Skeletal muscle tissue (tissue), 4 donors: Measurements from ENCODE around the gene NME8. TPM values are rescaled to one million over a fixed set of nuclear protein-coding genes. Genes with fewer than 3 reads are reported as not detected.

Experiments used
- H3K27ac ChIP-seq: one replicate; pipeline ENCODE4 v1.7.0; 2013; ENCODE audit warnings: mild to moderate bottlenecking, low read depth, low read length, inconsistent platforms
- H3K27me3 ChIP-seq, 3 donors: one replicate each; pipeline ENCODE4 v1.7.0; 2013; ENCODE audit warnings: low read length in 3 of 3; ENCODE audit not compliant: control insufficient read depth in 3 of 3, insufficient read depth in 3 of 3
- H3K36me3 ChIP-seq, 3 donors: one replicate each; pipeline ENCODE4 v1.7.0; 2013; ENCODE audit warnings: low read length in 3 of 3; ENCODE audit not compliant: control insufficient read depth in 3 of 3, insufficient read depth in 3 of 3
- H3K4me1 ChIP-seq, 3 donors: one replicate each; pipeline ENCODE4 v1.7.0; 2013; ENCODE audit warnings: low read length in 3 of 3, mild to moderate bottlenecking in 3 of 3; ENCODE audit not compliant: control insufficient read depth in 3 of 3, insufficient read depth in 3 of 3
- H3K4me3 ChIP-seq, 3 donors: one replicate each; pipeline ENCODE4 v1.7.0; 2013; ENCODE audit warnings: low read length in 3 of 3
- H3K9ac ChIP-seq, 3 donors: one replicate each; pipeline ENCODE4 v1.7.0; 2013; ENCODE audit warnings: low read length in 3 of 3, mild to moderate bottlenecking in 3 of 3, moderate library complexity in 2 of 3, low read depth in 1 of 3
- H3K9me3 ChIP-seq, 3 donors: one replicate each; pipeline ENCODE4 v1.7.0; 2013; ENCODE audit warnings: low read length in 3 of 3; ENCODE audit not compliant: control insufficient read depth in 3 of 3
- total RNA-seq: library from RNA; depleted of rRNA; stranded (reverse); fragments of >200 nt; gene quantifications from one replicate; pipeline ENCODE4 v1.2.3, GENCODE V29; 2014
- donor health status: Osteomylitis.

Gene NME8
- total RNA-seq, 1 donor from 2014 or later, result not detected

DNA sequence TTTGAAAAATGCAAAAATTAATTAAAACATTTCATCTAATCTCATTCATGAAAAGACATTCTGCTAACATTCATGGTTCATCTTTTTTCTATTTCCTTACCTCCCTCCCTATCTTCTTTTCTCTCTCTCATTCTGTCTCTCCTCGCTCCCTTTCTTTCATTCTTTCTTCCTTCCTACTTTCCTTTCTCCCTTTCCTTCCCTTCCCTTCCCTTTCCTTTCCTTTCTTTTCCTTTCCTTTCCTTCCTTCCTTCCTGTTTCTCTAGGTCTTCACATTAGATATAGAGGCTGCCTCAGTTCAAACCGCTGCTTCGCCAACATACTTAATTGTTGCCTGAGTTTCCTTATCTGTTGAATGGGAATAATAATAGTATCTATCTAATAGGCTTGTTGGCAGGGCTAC is 46.3 kb downstream of the NME8 start:
- Histone ChIP-seq H3K9me3 (no peaks in the 10 kb centered on the region), H3K27me3 (no peaks in the 10 kb centered on the region), H3K36me3 (no peaks in the 10 kb centered on the region), H3K4me3 (no peak overlapping the region), H3K9ac (no peak overlapping the region), H3K27ac (no peak overlapping the region), H3K4me1 (no peaks in the 10 kb centered on the region)

GRCh38 chr7:37899712-37900247 is 51.4 kb downstream of the NME8 start:
- Histone ChIP-seq H3K36me3 (no peaks in the 10 kb centered on the region), H3K4me1 (peaks cover 7 to 9% (median 8%) of the 10 kb centered on the region in 3 donors), H3K27ac (no peak overlapping the region), H3K9ac (no peak overlapping the region), H3K4me3 (no peak overlapping the region), H3K27me3 (no peaks in the 10 kb centered on the region), H3K9me3 (no peaks in the 10 kb centered on the region)

- H3K4me1 ChIP-seq, result peaks cover 7 to 9% (median 8%) of the 10 kb centered on the region in 3 donors
- H3K9ac ChIP-seq, result no peak overlapping the region
- H3K4me3 ChIP-seq, result no peak overlapping the region
- H3K27ac ChIP-seq, result no peak overlapping the region
- no peaks in the 10 kb centered on the region for H3K9me3 ChIP-seq
- H3K27me3 ChIP-seq, result no peaks in the 10 kb centered on the region
- no peaks in the 10 kb centered on the region for H3K36me3 ChIP-seq
Measured at GRCh38 chr7:37901236-37901827, 52.9 kb downstream of the NME8 start.

DNA sequence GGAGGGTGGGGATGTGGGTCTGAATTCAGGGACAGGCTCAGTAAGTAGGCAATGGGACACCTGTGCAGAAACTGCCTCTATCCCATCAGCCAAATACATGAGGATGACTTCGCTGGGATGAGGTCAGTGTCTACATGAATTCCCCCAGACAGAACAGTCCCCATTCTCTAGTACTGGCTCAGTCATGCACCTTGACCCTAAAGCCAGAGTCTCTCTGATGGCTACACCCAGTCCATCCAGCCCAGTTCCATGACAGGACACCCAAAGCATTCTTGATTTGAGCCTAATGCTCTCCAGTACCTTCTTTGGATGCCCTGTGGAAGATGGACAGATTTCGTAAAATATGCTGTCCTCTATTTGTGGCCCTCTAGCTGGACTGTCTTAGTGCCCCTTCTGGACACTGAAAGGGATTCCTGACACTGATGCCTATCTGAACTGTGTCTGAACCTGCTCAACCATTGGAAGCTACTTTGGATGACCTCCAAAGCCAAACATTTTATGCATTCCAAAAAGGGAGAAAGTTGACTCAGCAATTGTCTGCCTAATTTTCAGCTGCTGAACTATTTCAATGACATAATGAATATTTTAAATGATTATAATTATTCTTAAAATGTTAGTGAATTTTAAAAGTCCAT is 53.6 kb downstream of the NME8 start:
- no peak overlapping the region for H3K27ac ChIP-seq
- H3K36me3 ChIP-seq, result no peaks in the 10 kb centered on the region
- H3K9me3 ChIP-seq, result no peaks in the 10 kb centered on the region
- H3K4me3 ChIP-seq, result no peak overlapping the region
- H3K9ac ChIP-seq, result no peak overlapping the region
- peaks cover 7 to 9% (median 8%) of the 10 kb centered on the region in 3 donors for H3K4me1 ChIP-seq
- no peaks in the 10 kb centered on the region for H3K27me3 ChIP-seq

DNA sequence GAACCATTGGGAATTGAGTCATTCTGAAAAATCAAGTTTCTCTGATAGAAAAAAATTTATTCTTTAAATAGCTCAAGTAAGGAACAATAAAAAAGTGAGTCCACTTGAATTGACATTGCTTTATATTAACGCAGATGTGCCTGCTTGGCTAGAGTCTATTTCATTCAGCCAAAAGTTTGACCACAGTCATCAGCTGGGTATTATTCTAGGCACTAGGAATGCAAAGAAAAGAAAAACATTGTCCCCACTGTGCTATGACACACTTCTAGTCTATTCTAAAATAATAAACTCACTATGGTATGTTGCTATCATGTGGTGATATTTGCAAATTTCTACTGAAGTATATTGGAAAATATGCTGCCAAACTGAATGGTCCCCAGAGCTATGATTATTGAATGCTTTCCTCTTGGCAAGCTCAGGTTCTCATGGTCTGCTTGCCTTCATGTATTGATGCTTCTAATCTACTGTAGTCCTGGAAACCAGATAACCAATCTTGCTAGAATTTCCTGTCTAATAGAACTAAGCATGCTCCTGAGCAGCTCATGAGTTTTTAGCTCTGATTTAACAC is 59.9 kb downstream of the NME8 start:
- Histone ChIP-seq H3K27me3 (no peaks in the 10 kb centered on the region), H3K9ac (no peak overlapping the region), H3K4me3 (no peak overlapping the region), H3K27ac (no peak overlapping the region), H3K4me1 (no peaks in the 10 kb centered on the region), H3K36me3 (no peaks in the 10 kb centered on the region), H3K9me3 (no peaks in the 10 kb centered on the region)

- Histone ChIP-seq H3K9me3 (no peaks in the 10 kb centered on the region), H3K4me3 (no peak overlapping the region), H3K27me3 (peaks cover 8 to 10% (median 8%) of the 10 kb centered on the region in 3 donors), H3K4me1 (peaks cover 10 to 17% (median 15%) of the 10 kb centered on the region in 3 donors), H3K36me3 (no peaks in the 10 kb centered on the region), H3K27ac (no peak overlapping the region), H3K9ac (no peak overlapping the region)
Measured at GRCh38 chr7:37912756-37913155, 64.4 kb downstream of the NME8 start.

DNA sequence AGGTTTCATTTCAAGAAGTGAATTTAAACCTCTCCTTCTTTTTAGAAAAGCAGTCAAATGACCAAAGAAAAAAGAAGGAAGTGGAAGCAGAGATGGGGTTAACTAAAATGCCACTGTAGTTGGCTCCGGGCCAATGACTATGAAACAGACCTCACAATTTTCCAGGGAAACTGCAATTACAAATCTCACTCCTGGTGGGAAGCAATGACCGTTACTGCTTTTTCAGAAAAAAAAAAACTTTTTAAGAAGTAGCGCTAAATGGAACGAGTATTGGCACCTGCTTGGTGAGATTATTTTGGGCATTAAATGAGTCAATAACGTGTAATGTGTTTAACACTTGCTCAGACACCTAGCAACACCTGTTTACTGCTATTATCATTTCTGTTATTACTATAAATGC is 67.0 kb downstream of the NME8 start:
- Histone ChIP-seq H3K36me3 (no peaks in the 10 kb centered on the region), H3K9me3 (no peaks in the 10 kb centered on the region), H3K4me1 (peaks cover 14 to 23% (median 21%) of the 10 kb centered on the region in 3 donors), H3K4me3 (peak overlapping the region in 2 of 3 donors; percentile 75 to 80), H3K9ac (peak overlapping the region in 1 of 3 donors; percentile 67), H3K27me3 (peaks cover 8 to 10% (median 8%) of the 10 kb centered on the region in 3 donors), H3K27ac (peak overlapping the region; percentile 67)

DNA sequence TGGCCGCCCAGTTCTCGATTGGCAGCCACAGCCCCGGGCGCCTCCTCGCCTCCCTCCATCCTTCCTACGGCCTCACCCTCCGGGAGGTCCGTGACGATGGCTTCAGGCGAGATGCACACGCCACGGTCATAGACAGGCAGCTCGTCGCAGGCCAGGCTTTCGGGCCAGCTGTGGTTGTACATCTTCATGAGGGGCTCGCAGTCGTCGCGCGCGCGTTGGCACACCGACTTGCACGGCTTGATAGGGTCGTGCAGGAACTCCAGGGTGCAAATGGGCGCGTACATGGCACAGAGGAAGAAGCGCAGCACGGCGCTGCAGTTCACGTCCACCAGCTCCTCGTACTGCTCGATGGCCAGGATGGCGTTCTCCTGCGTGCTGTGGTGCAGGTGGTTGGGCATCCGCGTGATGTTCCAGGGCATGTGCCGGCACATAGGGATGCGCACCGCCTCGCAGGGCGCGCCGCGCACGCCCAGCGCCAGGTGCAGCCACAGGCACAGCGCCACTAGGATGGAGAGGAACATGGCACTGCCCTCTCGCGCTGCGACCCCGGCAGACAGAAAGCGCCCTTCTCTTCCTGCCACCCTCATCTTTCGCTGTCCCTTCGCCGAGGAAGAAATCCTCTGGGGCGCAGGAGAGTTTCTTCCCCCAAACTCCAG is 67.7 kb downstream of the NME8 start:
- H3K4me3 ChIP-seq, result peak overlapping the region; percentile 74 to 80 (median 75)
- peak overlapping the region; percentile 67 for H3K27ac ChIP-seq
- no peaks in the 10 kb centered on the region for H3K36me3 ChIP-seq
- peaks cover 15 to 24% (median 21%) of the 10 kb centered on the region in 3 donors for H3K4me1 ChIP-seq
- peak overlapping the region; percentile 67 to 73 (median 71) for H3K9ac ChIP-seq
- H3K9me3 ChIP-seq, result no peaks in the 10 kb centered on the region
- peaks cover 8 to 10% (median 8%) of the 10 kb centered on the region in 3 donors for H3K27me3 ChIP-seq

DNA sequence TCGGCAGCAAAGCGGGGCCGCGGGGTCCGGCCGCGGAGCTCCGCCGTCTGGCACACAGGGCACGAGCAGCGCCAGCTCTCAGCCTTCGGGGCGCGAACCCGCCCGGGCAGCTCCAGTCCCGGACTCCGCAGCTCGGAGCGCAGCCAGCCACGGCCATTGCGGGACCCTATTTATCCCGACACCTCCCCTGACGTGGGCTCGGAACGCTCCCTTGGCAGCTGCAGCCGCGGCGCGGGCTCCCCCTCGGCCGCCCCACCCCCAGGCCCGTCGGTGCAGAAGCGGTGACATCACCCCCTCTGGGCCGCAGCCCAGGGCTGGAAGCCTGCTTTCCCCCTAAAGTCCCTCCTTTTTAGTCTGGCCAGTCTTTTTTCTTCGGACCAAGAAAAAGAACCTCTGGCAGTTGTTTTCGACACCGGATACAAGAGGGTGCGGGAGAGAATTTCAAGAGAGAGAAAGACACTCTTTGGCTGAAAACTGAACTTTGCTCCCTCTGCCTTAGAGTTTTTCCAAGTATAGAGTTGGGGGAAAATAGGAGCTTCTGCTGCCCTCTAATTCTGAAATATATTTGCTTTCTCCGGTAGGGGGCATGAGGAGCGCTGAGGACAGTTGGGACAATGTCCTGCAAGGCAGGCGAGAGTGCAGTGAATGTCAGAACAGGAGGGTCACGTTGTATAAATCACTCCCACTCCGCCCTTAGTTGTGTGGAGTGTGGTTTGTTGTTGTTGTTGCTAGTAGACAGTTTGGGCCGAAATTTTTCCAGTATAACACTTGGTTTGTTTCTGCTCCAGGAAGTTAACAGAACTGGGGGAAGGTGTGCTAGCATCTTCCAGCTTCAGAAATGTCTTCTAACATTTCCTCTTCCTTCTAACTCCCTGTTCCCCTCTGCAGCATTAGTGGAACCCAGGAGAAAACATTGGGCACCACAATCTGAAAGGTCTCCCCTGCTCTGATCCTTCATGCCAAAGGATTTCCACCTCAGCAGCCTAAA is 68.6 kb downstream of the NME8 start, which contains the start of gene SFRP4:
Gene SFRP4, minus strand, starts transcription at position 145 of the 988 bp plus-strand sequence. CDS start 280 bp downstream, outside the sequence.
- H3K9me3 ChIP-seq, result no peaks in the 10 kb centered on the region
- H3K4me1 ChIP-seq, result peaks cover 15 to 24% (median 21%) of the 10 kb centered on the region in 3 donors
- H3K9ac ChIP-seq, result peak within 1 kb of the TSS; percentile 67 to 73 (median 71)
- H3K36me3 ChIP-seq, result no peaks in the 10 kb centered on the region
- peak within 1 kb of the TSS; percentile 67 for H3K27ac ChIP-seq
- peak within 1 kb of the TSS; percentile 74 to 80 (median 75) for H3K4me3 ChIP-seq
- peaks cover 8 to 10% (median 8%) of the 10 kb centered on the region in 3 donors for H3K27me3 ChIP-seq
